Thymus (tissue), 11 donors: ENCODE results near the gene NAT9. TPM values are rescaled to one million over a fixed set of nuclear protein-coding genes. Genes with fewer than 3 reads are reported as not detected.

Experiments
- DNase-seq, 9 donors: peaks; one replicate each; pipeline ENCODE4 v3.0.0-alpha.2; 2013; ENCODE audit warnings: low spot score in 9 of 9, low read depth in 6 of 9, missing footprints in 1 of 9
- H3K27ac ChIP-seq, 2 donors: one replicate each; pipeline ENCODE4 v1.5.1; 2013; ENCODE audit warnings: control low read depth in 1 of 2, low read depth in 1 of 2, low read length in 1 of 2, mild to moderate bottlenecking in 1 of 2, moderate library complexity in 1 of 2
- H3K27me3 ChIP-seq, 2 donors: one replicate each; pipeline ENCODE4 v1.5.1; 2013; ENCODE audit warnings: low read length in 1 of 2; ENCODE audit not compliant: control insufficient read depth in 2 of 2, insufficient read depth in 1 of 2
- H3K36me3 ChIP-seq, 2 donors: one replicate each; pipeline ENCODE4 v1.5.1; 2013; ENCODE audit warnings: low read length in 1 of 2, mild to moderate bottlenecking in 1 of 2, moderate library complexity in 1 of 2; ENCODE audit not compliant: control insufficient read depth in 2 of 2, insufficient read depth in 2 of 2
- H3K4me1 ChIP-seq, 2 donors: one replicate each; pipeline ENCODE4 v1.5.1; 2013; ENCODE audit warnings: low read length in 2 of 2; ENCODE audit not compliant: control insufficient read depth in 2 of 2, insufficient read depth in 2 of 2
- H3K4me3 ChIP-seq, 2 donors: one replicate each; pipeline ENCODE4 v1.5.1; 2013; ENCODE audit warnings: low read length in 2 of 2, control low read depth in 1 of 2, mild to moderate bottlenecking in 1 of 2
- H3K9me3 ChIP-seq, 2 donors: one replicate each; pipeline ENCODE4 v1.5.1; 2013; ENCODE audit warnings: low read length in 1 of 2, mild to moderate bottlenecking in 1 of 2; ENCODE audit not compliant: control insufficient read depth in 2 of 2, insufficient read depth in 1 of 2
- WGBS: extraction: QIAGEN DNeasy Blood & Tissue Kit; methylation state at CpG from one replicate; pipeline ENCODE4 v1.1.7; 2013; 5-methylcytosine and 5-hydroxymethylcytosine counted together
- polyA plus RNA-seq: library from polyadenylated mRNA; stranded (reverse); fragments of 200-250 nt; gene quantifications from one replicate; pipeline ENCODE4 v1.2.3, GENCODE V29; 2013
- total RNA-seq: library from RNA; stranded (reverse); fragments of 120-200 nt; gene quantifications from one replicate; pipeline ENCODE4 v1.2.4, GENCODE V29; 2013
- donor health status: healthy.

The NAT9 gene
- total and polyA plus RNA-seq, 2 donors: 17.8 to 31.1 TPM

DNA sequence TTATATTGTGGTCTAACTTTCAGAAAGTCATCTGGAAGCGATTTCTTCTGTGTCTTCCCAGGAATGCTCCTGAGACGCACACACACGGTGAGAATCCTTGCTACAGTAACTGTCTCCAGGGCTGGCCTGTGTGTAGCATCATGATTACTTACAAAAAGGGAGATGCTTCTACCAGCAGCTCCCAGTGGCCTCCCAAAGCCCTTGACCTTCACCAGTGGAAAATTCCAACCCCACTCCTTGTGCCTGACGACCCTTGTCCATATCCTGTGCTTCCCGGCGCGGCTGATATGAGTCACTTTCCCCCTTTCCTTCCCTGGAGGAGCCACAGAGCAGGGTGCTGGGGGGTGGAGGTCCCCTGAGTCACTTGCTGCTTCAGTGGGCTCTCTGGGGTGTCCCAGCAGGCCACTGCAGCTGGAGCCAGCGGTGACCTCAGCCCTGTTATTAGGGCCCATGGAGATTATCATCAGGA lies 22.1 kb upstream of the NAT9 start:
- H3K27me3 ChIP-seq: no peaks in the 10 kb centered on the region
- DNase-seq: no peak
- no peak overlapping the region for H3K27ac ChIP-seq
- H3K36me3 ChIP-seq: peaks cover 52 to 57% of the 10 kb centered on the region in 2 donors
- peaks cover 0 to 2% of the 10 kb centered on the region in 2 donors for H3K9me3 ChIP-seq
- no peak overlapping the region for H3K4me3 ChIP-seq
- no peaks in the 10 kb centered on the region for H3K4me1 ChIP-seq
- 97% methylated on average over 8 of the region's 8 CpGs for WGBS

DNA sequence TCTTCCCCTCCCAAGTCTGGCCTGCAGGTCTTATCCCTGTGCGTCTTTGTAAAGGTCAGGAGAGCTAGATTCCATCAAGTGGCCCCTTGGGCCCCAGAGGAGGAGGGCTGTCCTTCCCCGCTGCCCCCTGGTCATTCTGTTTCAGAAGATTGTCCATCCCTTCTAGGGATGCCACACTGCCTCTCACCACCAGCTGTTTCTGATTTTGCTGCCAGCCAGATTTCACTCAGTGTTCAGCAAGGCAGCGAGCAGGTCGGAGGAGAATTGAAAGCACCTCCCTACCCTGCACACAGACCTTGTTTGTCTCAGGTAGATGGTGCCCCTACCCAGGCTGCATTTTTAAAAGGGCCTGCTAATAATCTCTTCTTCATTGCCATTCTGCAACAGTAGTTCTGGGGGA lies 21.7 kb upstream of the NAT9 start:
- no peak overlapping the region for H3K4me3 ChIP-seq
- H3K36me3 ChIP-seq: peaks cover 56 to 62% of the 10 kb centered on the region in 2 donors
- H3K4me1 ChIP-seq: no peaks in the 10 kb centered on the region
- WGBS: 98% methylated on average over 4 of the region's 4 CpGs
- H3K9me3 ChIP-seq: no peaks in the 10 kb centered on the region
- H3K27ac ChIP-seq: no peak overlapping the region
- H3K27me3 ChIP-seq: no peaks in the 10 kb centered on the region
- no peak for DNase-seq

- Histone ChIP-seq H3K27me3 (no peaks in the 10 kb centered on the region), H3K36me3 (peaks cover 58 to 60% of the 10 kb centered on the region in 2 donors), H3K9me3 (no peaks in the 10 kb centered on the region), H3K27ac (no peak overlapping the region), H3K4me3 (no peak overlapping the region), H3K4me1 (no peaks in the 10 kb centered on the region)
- WGBS: 99% methylated on average over 6 of the region's 6 CpGs
- no peak for DNase-seq
Observed at GRCh38 chr17:74796866-74797265, 20.7 kb upstream of the NAT9 start.

- peaks cover 0 to 1% of the 10 kb centered on the region in 2 donors for H3K4me1 ChIP-seq
- no peak overlapping the region for H3K27ac ChIP-seq
- no peak overlapping the region for H3K4me3 ChIP-seq
- peaks cover 59% of the 10 kb centered on the region in 2 donors for H3K36me3 ChIP-seq
- no peaks in the 10 kb centered on the region for H3K27me3 ChIP-seq
- WGBS: 95% methylated on average over 4 of the region's 4 CpGs
- no peak for DNase-seq
- no peaks in the 10 kb centered on the region for H3K9me3 ChIP-seq
Observed at GRCh38 chr17:74796211-74796610, 20.1 kb upstream of the NAT9 start.

- 98% methylated on average over 18 of the region's 18 CpGs for WGBS
- Histone ChIP-seq H3K27ac (no peak overlapping the region), H3K36me3 (peaks cover 58 to 65% of the 10 kb centered on the region in 2 donors), H3K4me3 (no peak overlapping the region), H3K9me3 (no peaks in the 10 kb centered on the region), H3K4me1 (peaks cover 0 to 8% of the 10 kb centered on the region in 2 donors), H3K27me3 (no peaks in the 10 kb centered on the region)
- DNase-seq: no peak
Observed at GRCh38 chr17:74795327-74796020, 19.3 kb upstream of the NAT9 start.

DNA sequence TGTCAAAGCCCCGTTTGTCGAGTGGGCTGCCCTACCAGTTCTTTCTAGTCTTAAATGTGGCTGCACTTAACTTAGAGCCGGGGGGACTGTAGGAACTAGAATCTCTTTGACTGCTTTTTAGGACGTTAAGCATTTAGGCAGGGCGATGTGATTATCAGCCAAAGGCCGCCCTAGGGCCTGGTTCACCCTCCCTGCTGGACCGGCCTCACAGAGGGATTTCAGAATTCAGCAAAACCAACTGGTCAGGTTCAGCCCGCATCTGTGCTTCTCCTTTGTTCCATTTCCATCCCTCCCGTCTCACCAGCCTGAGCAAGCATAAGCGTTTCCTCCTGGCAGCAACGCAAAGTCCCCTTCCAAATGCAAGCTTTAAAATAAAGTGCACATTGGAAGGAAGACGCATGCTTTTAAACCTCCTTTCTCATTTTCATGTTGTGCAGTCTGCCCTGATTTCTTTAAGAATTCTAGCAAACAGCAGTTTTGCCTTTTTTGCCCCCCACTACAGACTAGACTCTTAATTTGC lies 16.5 kb upstream of the NAT9 start:
- Histone ChIP-seq H3K4me1 (peaks cover 0 to 9% of the 10 kb centered on the region in 2 donors), H3K27ac (no peak overlapping the region), H3K9me3 (no peaks in the 10 kb centered on the region), H3K27me3 (no peaks in the 10 kb centered on the region), H3K36me3 (peaks cover 47 to 61% of the 10 kb centered on the region in 2 donors), H3K4me3 (no peak overlapping the region)
- 97% methylated on average over 12 of the region's 12 CpGs for WGBS
- no peak for DNase-seq

DNA sequence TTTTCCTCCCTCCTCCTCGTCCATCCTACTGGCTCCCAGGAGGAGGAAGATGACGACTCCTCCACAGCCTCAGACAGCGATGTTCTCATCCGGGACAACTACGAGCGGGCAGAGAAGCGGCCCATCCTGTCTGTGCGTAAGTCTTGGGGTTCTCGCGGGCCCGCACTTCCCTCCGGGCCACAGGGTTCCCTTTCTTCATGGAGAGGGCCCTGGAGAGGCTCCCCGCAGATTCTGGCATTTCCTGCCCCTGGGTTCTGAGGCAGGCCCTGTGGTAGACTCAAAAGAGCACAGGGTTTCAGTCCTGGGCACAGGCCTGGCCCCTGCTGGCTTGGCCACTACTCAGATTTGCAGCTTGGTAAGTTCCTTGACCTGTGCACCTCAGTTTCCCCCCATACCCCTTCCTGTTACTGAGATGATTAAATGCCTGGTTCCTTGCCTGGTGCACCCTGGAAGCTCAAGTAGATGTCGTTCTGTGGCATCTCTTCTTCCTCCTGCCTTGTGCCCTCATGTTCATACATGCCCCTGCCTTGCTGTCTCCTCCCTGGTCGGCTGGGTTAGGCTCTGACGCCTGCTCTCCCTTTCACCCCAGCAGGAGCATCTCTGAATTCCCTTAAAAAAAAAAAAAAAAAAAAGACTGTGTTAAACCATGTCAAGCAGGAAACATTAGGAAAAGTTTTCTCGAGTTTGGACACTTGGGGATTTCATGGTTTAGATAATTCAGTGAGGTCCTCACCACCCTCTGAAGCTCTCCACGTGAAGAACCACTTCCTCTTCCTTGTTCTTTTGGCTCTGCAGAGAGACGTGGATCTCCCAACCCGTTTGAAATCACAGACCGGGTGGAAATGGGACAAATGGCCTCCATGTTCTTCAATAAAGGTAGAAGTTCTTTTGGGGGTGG lies 14.3 kb upstream of the NAT9 start:
- DNase-seq: peak in 1 of 9 donors; percentile 16
- H3K27me3 ChIP-seq: no peaks in the 10 kb centered on the region
- 78% methylated on average over 21 of the region's 21 CpGs for WGBS
- no peak overlapping the region for H3K27ac ChIP-seq
- no peak overlapping the region for H3K4me3 ChIP-seq
- no peaks in the 10 kb centered on the region for H3K9me3 ChIP-seq
- H3K36me3 ChIP-seq: peaks cover 30 to 45% of the 10 kb centered on the region in 2 donors
- peaks cover 0 to 27% of the 10 kb centered on the region in 2 donors for H3K4me1 ChIP-seq

DNA sequence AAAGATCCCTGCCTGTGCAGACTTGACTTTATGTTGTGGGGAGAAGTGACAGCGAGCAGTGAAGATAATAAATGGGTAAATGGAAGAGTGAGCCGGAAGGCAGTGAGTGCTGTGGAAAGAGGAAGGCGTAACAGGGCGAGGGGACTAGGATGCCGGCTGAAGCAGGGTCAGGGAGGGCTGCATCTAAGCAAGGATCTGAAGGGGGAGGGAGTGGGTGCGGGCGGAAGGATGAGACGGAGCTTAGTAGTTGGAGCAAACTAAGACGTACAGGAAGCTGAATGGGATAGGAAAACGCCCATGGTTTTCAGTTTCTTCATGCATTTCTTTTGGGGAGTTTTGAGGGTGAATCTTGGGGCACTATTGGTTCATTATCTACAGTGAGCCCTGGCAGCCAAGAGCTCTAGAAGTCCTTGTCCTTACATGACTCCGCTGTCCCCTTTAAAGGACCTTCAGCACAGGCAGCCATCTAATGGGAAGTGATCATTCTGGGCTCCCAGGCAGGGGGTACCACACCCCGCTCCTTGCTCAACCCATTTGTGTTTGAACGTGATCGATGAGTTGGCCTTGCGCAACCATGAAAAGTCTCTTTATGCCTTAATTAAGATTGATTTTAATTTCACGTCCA lies 10.4 kb upstream of the NAT9 start:
- Histone ChIP-seq H3K4me3 (no peak overlapping the region), H3K9me3 (no peaks in the 10 kb centered on the region), H3K27me3 (no peaks in the 10 kb centered on the region), H3K36me3 (peaks cover 19 to 26% of the 10 kb centered on the region in 2 donors), H3K27ac (peak overlapping the region in 1 of 2 donors; percentile 0), H3K4me1 (peaks cover 0 to 41% of the 10 kb centered on the region in 2 donors)
- DNase-seq: peak in 1 of 9 donors; percentile 27
- 65% methylated on average over 16 of the region's 16 CpGs for WGBS
